Middle frontal gyrus (tissue), 1 donor: ENCODE data around the gene COCH.

Experiments
- DNase-seq: peaks from one replicate; pipeline ENCODE4 v3.0.0-alpha.2; 2015; ENCODE audit warnings: low spot score; ENCODE audit errors: extremely low spot score

Gene COCH

GRCh38 chr14:30874120-30874998, at the start of gene COCH:
COCH (plus strand) TSS chr14:30874559; CDS start chr14:30874939, 380 bp downstream.
- no peak for DNase-seq

GRCh38 chr14:30826070-30826469, 48.3 kb upstream of the COCH start:
- DNase-seq: no peak

GRCh38 chr14:30829853-30830252, 44.5 kb upstream of the COCH start:
- DNase-seq: no peak

GRCh38 chr14:30834353-30834752, 40.0 kb upstream of the COCH start:
- DNase-seq: no peak

- DNase-seq: no peak
These were observed 36.0 kb upstream of the COCH start for GRCh38 chr14:30838351-30838750.

GRCh38 chr14:30840086-30840779, 34.1 kb upstream of the COCH start:
- DNase-seq: no peak

- no peak for DNase-seq
These were observed 31.9 kb upstream of the COCH start for GRCh38 chr14:30842431-30842830.

- DNase-seq: no peak
These were observed 25.7 kb upstream of the COCH start for GRCh38 chr14:30848449-30849240.

- no peak for DNase-seq
These were observed 25.0 kb upstream of the COCH start for GRCh38 chr14:30849354-30849753.

GRCh38 chr14:30849983-30850382, 24.4 kb upstream of the COCH start:
- no peak for DNase-seq

- DNase-seq: no peak
These were observed 20.4 kb upstream of the COCH start for GRCh38 chr14:30853946-30854345.

- no peak for DNase-seq
These were observed 19.9 kb upstream of the COCH start for GRCh38 chr14:30854492-30854891.

GRCh38 chr14:30855345-30856037, 18.9 kb upstream of the COCH start:
- DNase-seq: no peak

- DNase-seq: no peak
These were observed 13.2 kb upstream of the COCH start for GRCh38 chr14:30861200-30861599.

GRCh38 chr14:30864934-30865333, 9.4 kb upstream of the COCH start:
- DNase-seq: no peak

GRCh38 chr14:30868736-30869135, 5.6 kb upstream of the COCH start:
- no peak for DNase-seq

GRCh38 chr14:30869551-30870155, 4.7 kb upstream of the COCH start:
- no peak for DNase-seq

GRCh38 chr14:30872602-30873001, 1.8 kb upstream of the COCH start:
- no peak for DNase-seq

- DNase-seq: no peak
These were observed 845 bp upstream of the COCH start for GRCh38 chr14:30873308-30874119.
